Suprapubic skin (tissue), 4 donors: ENCODE results near the gene CHL1. TPM values are rescaled to one million over a fixed set of nuclear protein-coding genes. Genes with fewer than 3 reads are reported as not detected.

Source experiments
- DNase-seq, 2 donors: peaks; one replicate each; pipeline ENCODE4 v3.0.0-alpha.2; 2019; ENCODE audit warnings: low spot score in 2 of 2
- H3K27ac ChIP-seq: fragments of 200-600 bp; sonication (generic); one replicate; pipeline ENCODE4 v1.5.1; 2019
- H3K27me3 ChIP-seq: fragments of 200-600 bp; sonication (generic); one replicate; pipeline ENCODE4 v1.5.1; 2019
- H3K36me3 ChIP-seq: fragments of 200-600 bp; sonication (generic); one replicate; pipeline ENCODE4 v1.5.1; 2019
- H3K4me1 ChIP-seq: fragments of 200-600 bp; sonication (generic); one replicate; pipeline ENCODE4 v1.5.1; 2019
- H3K4me3 ChIP-seq: fragments of 200-600 bp; sonication (generic); one replicate; pipeline ENCODE4 v1.5.1; 2019; ENCODE audit warnings: mild to moderate bottlenecking
- H3K9me3 ChIP-seq: fragments of 200-600 bp; sonication (generic); one replicate; pipeline ENCODE4 v1.5.1; 2019
- EP300 ChIP-seq: sonication (generic); formaldehyde crosslinking; IDR thresholded peaks from one replicate; pipeline ENCODE4 v1.6.1; 2017; ENCODE audit warnings: antibody characterized with exemption
- POLR2A ChIP-seq, 2 donors: fragments of 450-650 bp; IDR thresholded peaks; one replicate each; pipeline ENCODE4 v1.6.1; 2017; ENCODE audit warnings: antibody characterized with exemption in 2 of 2, mild to moderate bottlenecking in 2 of 2, moderate library complexity in 2 of 2
- POLR2AphosphoS5 ChIP-seq, 3 donors: sonication (generic); formaldehyde crosslinking; IDR thresholded peaks; one replicate each; pipeline ENCODE4 v1.6.1; 2017; ENCODE audit warnings: antibody characterized with exemption in 3 of 3
- WGBS: methylation state at CpG from one replicate; pipeline ENCODE4 v1.1.5; 2018; 5-methylcytosine and 5-hydroxymethylcytosine counted together
- total RNA-seq, 4 donors: library from RNA; depleted of rRNA; stranded (reverse); fragments of >200 nt; gene quantifications; one replicate each; pipeline ENCODE4 v1.1.0, GENCODE V29; 2016
- TF ChIP-seq, protein P1 (sequence below), 2 donors: fragments of 200-600 bp in 1 of 2; fragments of 450-650 bp in 1 of 2; sonication (generic) in 1 of 2; IDR thresholded peaks; one replicate each; pipeline ENCODE4 v1.5.1; 2016 to 2019; ENCODE audit warnings: antibody characterized with exemption in 2 of 2, mild to moderate bottlenecking in 1 of 2, moderate library complexity in 1 of 2

CHL1 gene
- total RNA-seq, 4 donors from 2014 or later, result 39.5 to 77.9 (median 60.5) TPM

DNA sequence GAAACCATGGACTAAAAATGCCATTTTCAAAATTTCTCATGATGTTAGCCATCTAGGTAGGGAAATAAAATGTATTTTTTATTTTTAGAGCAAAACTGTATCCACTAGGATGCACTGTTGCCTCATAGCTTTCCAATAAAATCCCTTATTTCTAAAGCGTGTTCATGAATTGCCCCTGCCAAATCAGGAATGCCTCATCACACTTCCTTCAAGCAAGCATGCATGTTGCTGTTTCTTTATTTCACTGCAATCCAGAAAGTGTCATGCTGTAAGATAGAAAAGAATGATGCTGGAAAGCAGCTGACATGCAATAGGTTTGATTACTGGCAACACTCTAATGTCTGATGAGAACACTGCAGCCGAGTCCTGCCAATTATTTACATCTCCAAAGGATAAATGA, 239.5 kb downstream of the CHL1 start:
- TF ChIP-seq POLR2A (IDR thresholded peaks at IDR 0.05) (no peak), POLR2AphosphoS5 (IDR thresholded peaks at IDR 0.05) (no peak), EP300 (no peak)
- TF ChIP-seq, protein P1, sequence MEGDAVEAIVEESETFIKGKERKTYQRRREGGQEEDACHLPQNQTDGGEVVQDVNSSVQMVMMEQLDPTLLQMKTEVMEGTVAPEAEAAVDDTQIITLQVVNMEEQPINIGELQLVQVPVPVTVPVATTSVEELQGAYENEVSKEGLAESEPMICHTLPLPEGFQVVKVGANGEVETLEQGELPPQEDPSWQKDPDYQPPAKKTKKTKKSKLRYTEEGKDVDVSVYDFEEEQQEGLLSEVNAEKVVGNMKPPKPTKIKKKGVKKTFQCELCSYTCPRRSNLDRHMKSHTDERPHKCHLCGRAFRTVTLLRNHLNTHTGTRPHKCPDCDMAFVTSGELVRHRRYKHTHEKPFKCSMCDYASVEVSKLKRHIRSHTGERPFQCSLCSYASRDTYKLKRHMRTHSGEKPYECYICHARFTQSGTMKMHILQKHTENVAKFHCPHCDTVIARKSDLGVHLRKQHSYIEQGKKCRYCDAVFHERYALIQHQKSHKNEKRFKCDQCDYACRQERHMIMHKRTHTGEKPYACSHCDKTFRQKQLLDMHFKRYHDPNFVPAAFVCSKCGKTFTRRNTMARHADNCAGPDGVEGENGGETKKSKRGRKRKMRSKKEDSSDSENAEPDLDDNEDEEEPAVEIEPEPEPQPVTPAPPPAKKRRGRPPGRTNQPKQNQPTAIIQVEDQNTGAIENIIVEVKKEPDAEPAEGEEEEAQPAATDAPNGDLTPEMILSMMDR (IDR thresholded peaks at IDR 0.05), result no peak
- Histone ChIP-seq H3K4me1 (no peaks in the 10 kb centered on the region), H3K9me3 (no peaks in the 10 kb centered on the region), H3K27me3 (no peaks in the 10 kb centered on the region), H3K27ac (no peak overlapping the region), H3K4me3 (no peak overlapping the region), H3K36me3 (no peaks in the 10 kb centered on the region)
- 35% methylated on average over 2 of the region's 2 CpGs for WGBS
- DNase-seq, result no peak

DNA sequence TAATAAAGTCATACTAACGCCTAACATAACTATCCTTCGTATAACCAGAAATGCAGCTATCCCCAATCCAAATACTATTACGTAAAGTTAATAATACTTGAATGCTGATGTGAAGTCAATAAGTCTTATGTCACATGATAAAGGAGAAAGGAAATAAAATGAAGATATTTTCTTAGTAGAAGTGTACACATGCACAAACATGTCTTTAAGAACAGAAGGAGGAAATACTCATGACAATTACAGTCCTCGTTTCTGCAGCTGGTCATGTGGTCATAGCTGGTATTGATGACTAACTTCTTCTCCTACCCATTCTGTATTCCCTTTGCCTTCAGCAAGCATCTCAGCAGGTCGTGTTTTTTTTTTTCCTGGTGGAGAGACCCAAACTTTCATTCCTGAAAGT, 244.3 kb downstream of the CHL1 start:
- Histone ChIP-seq H3K27ac (no peak overlapping the region), H3K9me3 (peaks cover 7% of the 10 kb centered on the region), H3K4me3 (no peak overlapping the region), H3K4me1 (no peaks in the 10 kb centered on the region), H3K27me3 (no peaks in the 10 kb centered on the region), H3K36me3 (no peaks in the 10 kb centered on the region)
- 67% methylated on average over 5 of the region's 5 CpGs for WGBS
- no peak for DNase-seq
- TF ChIP-seq EP300 (no peak), POLR2AphosphoS5 (IDR thresholded peaks at IDR 0.05) (no peak), POLR2A (IDR thresholded peaks at IDR 0.05) (no peak)
- TF ChIP-seq, protein P1 (IDR thresholded peaks at IDR 0.05), result no peak

DNA sequence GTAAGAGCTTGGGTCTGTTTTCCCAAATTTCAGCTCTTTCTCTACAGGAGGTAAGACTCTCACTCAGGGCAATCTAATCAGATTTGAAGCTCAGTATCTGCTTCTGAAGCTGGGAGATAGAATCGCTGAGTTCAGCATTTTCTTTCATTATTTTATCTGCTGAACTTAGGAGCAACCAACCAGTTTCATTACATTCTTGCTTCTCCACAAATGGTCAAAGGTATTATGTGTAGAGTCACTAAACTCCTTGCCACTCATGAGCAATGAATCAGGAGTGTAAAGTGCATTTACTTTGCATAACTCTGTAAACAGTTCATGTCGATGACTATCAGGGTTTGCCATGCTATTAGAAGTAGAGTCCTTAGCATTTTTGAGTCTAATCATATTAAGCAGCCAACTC, 249.4 kb downstream of the CHL1 start:
- 87% methylated on average over 2 of the region's 2 CpGs for WGBS
- Histone ChIP-seq H3K4me1 (no peaks in the 10 kb centered on the region), H3K36me3 (no peaks in the 10 kb centered on the region), H3K27me3 (no peaks in the 10 kb centered on the region), H3K27ac (no peak overlapping the region), H3K9me3 (peaks cover 7% of the 10 kb centered on the region), H3K4me3 (no peak overlapping the region)
- DNase-seq, result no peak
- TF ChIP-seq EP300 (no peak), POLR2AphosphoS5 (IDR thresholded peaks at IDR 0.05) (no peak), POLR2A (IDR thresholded peaks at IDR 0.05) (no peak)
- TF ChIP-seq, protein P1 (IDR thresholded peaks at IDR 0.05), result no peak

DNA sequence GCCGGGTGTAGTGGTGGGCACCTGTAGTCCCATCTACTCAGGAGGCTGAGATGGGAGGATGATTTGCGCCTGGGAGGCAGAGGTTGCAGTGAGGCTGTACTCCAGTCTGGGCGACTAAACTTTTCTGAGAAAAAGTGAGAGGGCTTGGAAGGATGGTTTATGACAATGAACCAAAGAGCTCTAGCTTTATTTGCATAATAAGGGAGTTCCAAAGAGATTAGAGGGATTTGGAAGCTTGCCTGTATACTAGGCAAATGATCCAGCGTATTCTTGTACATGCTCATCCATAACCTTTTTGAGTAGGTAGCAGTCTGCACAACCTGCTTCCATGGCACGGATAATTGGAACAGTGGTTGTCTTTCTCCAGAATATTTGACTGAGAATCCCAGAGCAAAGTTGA, 251.1 kb downstream of the CHL1 start:
- no peaks in the 10 kb centered on the region for H3K4me1 ChIP-seq
- TF ChIP-seq, protein P1 (IDR thresholded peaks at IDR 0.05), result no peak
- no peak for TF ChIP-seq EP300
- TF ChIP-seq POLR2AphosphoS5 (IDR thresholded peaks at IDR 0.05), result no peak
- no peak for TF ChIP-seq POLR2A (IDR thresholded peaks at IDR 0.05)
- no peaks in the 10 kb centered on the region for H3K27me3 ChIP-seq
- WGBS, result 90% methylated on average over 5 of the region's 5 CpGs
- DNase-seq, result no peak
- H3K4me3 ChIP-seq, result no peak overlapping the region
- peaks cover 7% of the 10 kb centered on the region for H3K9me3 ChIP-seq
- H3K27ac ChIP-seq, result no peak overlapping the region
- H3K36me3 ChIP-seq, result no peaks in the 10 kb centered on the region

DNA sequence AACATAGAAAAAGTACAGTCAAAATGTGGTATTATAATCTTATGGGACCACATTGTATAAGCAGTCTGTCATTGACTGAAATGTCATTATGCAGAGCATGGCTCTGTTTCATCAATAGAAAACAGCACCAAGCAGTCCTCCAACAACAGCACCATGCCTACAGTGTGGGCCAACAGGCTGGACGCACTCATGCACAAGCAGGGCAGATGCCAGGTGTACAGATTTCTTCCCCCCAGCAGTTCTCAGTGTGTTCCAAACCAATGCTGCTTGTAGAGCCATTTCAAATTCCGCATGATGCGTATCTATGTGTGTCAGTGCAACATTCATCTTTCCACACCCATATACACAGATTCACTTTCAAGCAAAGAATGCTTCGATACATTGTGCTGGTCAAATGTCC, 253.1 kb downstream of the CHL1 start:
- Histone ChIP-seq H3K4me3 (no peak overlapping the region), H3K27ac (no peak overlapping the region), H3K4me1 (no peaks in the 10 kb centered on the region), H3K9me3 (peaks cover 6% of the 10 kb centered on the region), H3K36me3 (no peaks in the 10 kb centered on the region), H3K27me3 (no peaks in the 10 kb centered on the region)
- TF ChIP-seq, protein P1 (IDR thresholded peaks at IDR 0.05), result no peak
- TF ChIP-seq POLR2AphosphoS5 (IDR thresholded peaks at IDR 0.05) (no peak), POLR2A (IDR thresholded peaks at IDR 0.05) (no peak), EP300 (no peak)
- WGBS, result 90% methylated on average over 4 of the region's 4 CpGs
- no peak for DNase-seq
